Muscle of leg (tissue), 11 donors: ENCODE results near the gene TMEM14B. TPM values are rescaled to one million over a fixed set of nuclear protein-coding genes. Genes with fewer than 3 reads are reported as not detected.
"Not testable (repeated sequence)": the region's sequence is repeated elsewhere in the genome, so short reads cannot be mapped to it uniquely, and the experiment has no call there.

Experiments
- DNase-seq: peaks from one replicate; pipeline ENCODE4 v3.0.0; 2013
- H3K27ac ChIP-seq: one replicate; pipeline ENCODE4 v1.5.1; 2013; ENCODE audit warnings: mild to moderate bottlenecking, low read length, control low read depth
- H3K27me3 ChIP-seq: one replicate; pipeline ENCODE4 v1.6.1; 2013; ENCODE audit warnings: low read length; ENCODE audit not compliant: control insufficient read depth, insufficient read depth
- H3K36me3 ChIP-seq: one replicate; pipeline ENCODE4 v1.6.1; 2013; ENCODE audit warnings: low read length; ENCODE audit not compliant: control insufficient read depth, insufficient read depth
- H3K4me1 ChIP-seq: one replicate; pipeline ENCODE4 v1.6.1; 2013; ENCODE audit warnings: low read length; ENCODE audit not compliant: control insufficient read depth, insufficient read depth
- H3K4me3 ChIP-seq: one replicate; pipeline ENCODE4 v1.5.1; 2013; ENCODE audit warnings: low read length, control low read depth
- H3K9me3 ChIP-seq: replicated peaks from 2 replicates; pipeline ENCODE4 v1.6.1; 2013; ENCODE audit warnings: low read depth, low read length; ENCODE audit not compliant: control insufficient read depth
- WGBS: methylation state at CpG from one replicate; pipeline ENCODE4 v1.1.5; 2013; ENCODE audit warnings: missing lambda C conversion rate; ENCODE audit not compliant: insufficient coverage; 5-methylcytosine and 5-hydroxymethylcytosine counted together
- polyA plus RNA-seq, 8 donors: library from polyadenylated mRNA; unstranded; fragments of 120-200 nt; gene quantifications; one replicate each; pipeline versions ENCODE4 v1.2.1 to v1.2.3, GENCODE V29; 2013; ENCODE audit warnings: inconsistent platforms in 1 of 8, low replicate concordance in 1 of 8; ENCODE audit not compliant: insufficient read length in 8 of 8, insufficient read depth in 1 of 8
- total RNA-seq: library from RNA; stranded (reverse); fragments of 120-200 nt; gene quantifications from one replicate; pipeline ENCODE4 v1.2.4, GENCODE V29; 2013

The TMEM14B gene
- total and polyA plus RNA-seq, 9 donors, result 61.4 to 74.1 (median 69.3) TPM

GRCh38 chr6:10722570-10722819, 25.1 kb upstream of the TMEM14B start:
- peaks cover 30% of the 10 kb centered on the region for H3K36me3 ChIP-seq
- H3K9me3 ChIP-seq, result no peaks in the 10 kb centered on the region
- peaks cover 23% of the 10 kb centered on the region for H3K4me1 ChIP-seq
- peak overlapping the region; percentile 94 for H3K27ac ChIP-seq
- DNase-seq, result no peak
- H3K4me3 ChIP-seq, result peak overlapping the region; percentile 73
- H3K27me3 ChIP-seq, result no peaks in the 10 kb centered on the region
- WGBS, result 2% methylated on average over 6 of the region's 6 CpGs

- peak; percentile 100 for DNase-seq
- Histone ChIP-seq H3K27me3 (no peaks in the 10 kb centered on the region), H3K36me3 (peaks cover 34% of the 10 kb centered on the region), H3K27ac (peak within 1 kb of the TSS; percentile 94), H3K9me3 (no peaks in the 10 kb centered on the region), H3K4me3 (peak within 1 kb of the TSS; percentile 73), H3K4me1 (peaks cover 23% of the 10 kb centered on the region)
- WGBS, result 0% methylated on average over 28 of the region's 55 CpGs
Measured at GRCh38 chr6:10722820-10723566, 24.6 kb upstream of the TMEM14B start, which contains the start of gene TMEM14C. Gene TMEM14C, plus strand, starts transcription at chr6:10723070. Its CDS starts 1,544 bp downstream, at chr6:10724614.

DNA sequence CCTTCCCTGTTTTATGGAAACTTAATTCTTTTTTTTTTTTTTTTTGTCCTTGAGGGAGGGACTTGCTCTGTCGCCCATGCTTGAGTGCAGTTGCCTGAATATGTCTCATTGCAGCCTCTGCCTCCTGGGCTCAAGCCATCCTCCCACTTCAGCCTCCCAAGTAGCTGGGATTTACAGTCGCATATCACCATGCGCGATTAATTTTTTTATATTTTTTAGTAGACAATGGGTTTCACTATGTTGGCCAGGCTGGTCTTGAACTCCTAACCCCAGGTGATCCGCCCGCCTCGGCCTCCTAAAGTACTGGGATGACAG, 24.1 kb upstream of the TMEM14B start:
- DNase-seq, result no peak
- H3K27me3 ChIP-seq, result no peaks in the 10 kb centered on the region
- peak overlapping the region; percentile 73 for H3K4me3 ChIP-seq
- peak overlapping the region; percentile 88 for H3K27ac ChIP-seq
- no peaks in the 10 kb centered on the region for H3K9me3 ChIP-seq
- peaks cover 23% of the 10 kb centered on the region for H3K4me1 ChIP-seq
- WGBS, result 14% methylated on average over 3 of the region's 7 CpGs
- H3K36me3 ChIP-seq, result peaks cover 39% of the 10 kb centered on the region

- Histone ChIP-seq H3K27ac (no peak overlapping the region), H3K27me3 (no peaks in the 10 kb centered on the region), H3K4me1 (peaks cover 23% of the 10 kb centered on the region), H3K4me3 (no peak overlapping the region), H3K9me3 (no peaks in the 10 kb centered on the region), H3K36me3 (peaks cover 50% of the 10 kb centered on the region)
- DNase-seq, result no peak
- 90% methylated on average over 3 of the region's 6 CpGs for WGBS
Measured at GRCh38 chr6:10725044-10725443, 22.6 kb upstream of the TMEM14B start.

GRCh38 chr6:10725716-10726115, 21.9 kb upstream of the TMEM14B start:
- Histone ChIP-seq H3K27me3 (no peaks in the 10 kb centered on the region), H3K27ac (no peak overlapping the region), H3K9me3 (no peaks in the 10 kb centered on the region), H3K4me1 (peaks cover 23% of the 10 kb centered on the region), H3K4me3 (no peak overlapping the region), H3K36me3 (peaks cover 56% of the 10 kb centered on the region)
- 95% methylated on average over 4 of the region's 9 CpGs for WGBS
- no peak for DNase-seq

DNA sequence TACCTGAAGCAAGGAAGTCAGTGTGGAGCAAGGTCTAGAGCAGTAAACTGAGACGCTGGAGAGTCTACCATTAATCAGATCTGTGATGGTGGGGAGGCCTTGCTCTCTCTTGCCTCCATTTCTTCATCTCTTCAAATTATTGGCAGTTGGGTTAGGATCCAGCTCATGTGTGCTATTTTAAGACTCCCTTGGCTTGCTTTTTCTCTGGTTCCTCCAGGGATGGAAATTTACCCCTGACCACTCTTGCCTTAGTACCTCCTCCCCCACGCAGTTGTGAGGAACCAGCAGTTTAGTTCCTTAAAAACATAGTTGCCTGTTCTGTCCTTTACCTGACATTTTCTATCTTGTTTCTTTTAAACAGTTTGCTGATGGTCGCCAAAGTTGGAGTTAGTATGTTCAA, 17.4 kb upstream of the TMEM14B start:
- Histone ChIP-seq H3K4me3 (no peak overlapping the region), H3K36me3 (peaks cover 65% of the 10 kb centered on the region)

DNA sequence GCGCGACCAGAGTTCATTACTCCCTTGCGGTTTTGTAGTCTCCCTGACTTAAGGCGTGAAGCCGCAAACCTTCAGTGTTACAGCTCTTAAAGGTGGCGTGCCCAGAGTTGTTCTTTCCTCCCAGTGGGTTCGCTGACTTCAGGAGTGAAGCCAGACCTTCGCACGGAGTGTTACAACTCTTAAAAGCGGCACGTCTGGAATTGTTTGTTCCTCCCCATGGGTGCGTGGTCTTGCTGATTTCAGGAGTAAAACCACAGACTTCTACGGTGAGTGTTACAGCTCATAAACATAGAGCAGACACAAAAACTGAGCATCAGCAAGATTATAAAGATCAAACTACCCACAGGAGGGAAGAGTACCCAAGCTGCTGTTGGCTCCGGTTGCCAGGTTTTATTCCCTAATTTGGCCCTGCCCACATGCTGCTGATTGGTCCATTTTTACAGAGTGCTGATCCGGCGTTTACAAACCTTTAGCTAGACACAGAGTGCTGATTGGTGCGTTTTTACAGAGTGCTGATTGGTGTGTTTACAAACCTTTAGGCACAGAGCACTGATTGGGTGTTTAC, 14.4 kb upstream of the TMEM14B start:
- Histone ChIP-seq H3K36me3 (peaks cover 39% of the 10 kb centered on the region), H3K9me3 (no peaks in the 10 kb centered on the region), H3K27me3 (no peaks in the 10 kb centered on the region), H3K27ac (no peak overlapping the region), H3K4me3 (no peak overlapping the region), H3K4me1 (no peaks in the 10 kb centered on the region)
- DNase-seq, result no peak
- WGBS, result 53% methylated on average over 12 of the region's 17 CpGs

More for the DNA sequence above, 17.4 kb upstream of the TMEM14B start:
- H3K27ac ChIP-seq, result no peak overlapping the region
- WGBS, result 75% methylated on average over 1 of the region's 3 CpGs
- DNase-seq, result peak; percentile 56
- H3K27me3 ChIP-seq, result no peaks in the 10 kb centered on the region
- H3K9me3 ChIP-seq, result no peaks in the 10 kb centered on the region
- H3K4me1 ChIP-seq, result no peaks in the 10 kb centered on the region

DNA sequence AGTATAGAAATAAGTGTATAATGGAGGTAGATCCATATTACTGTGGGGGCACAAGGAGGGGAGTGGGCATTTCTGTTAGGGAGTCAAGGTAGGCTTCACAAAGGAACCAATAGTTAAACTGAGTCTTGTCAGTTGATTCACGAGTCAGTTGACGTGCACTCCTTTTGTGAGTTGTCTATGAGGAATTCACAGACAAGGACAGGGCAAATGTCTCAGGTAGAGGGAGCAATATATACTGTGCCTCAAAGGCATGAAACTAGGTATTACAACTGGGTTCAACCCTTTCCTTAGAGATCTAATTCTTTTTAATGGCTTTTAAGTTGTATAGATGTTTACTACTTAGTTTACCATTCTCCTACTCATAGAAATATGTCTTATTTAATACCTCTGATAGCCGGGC, 13.7 kb upstream of the TMEM14B start:
- no peaks in the 10 kb centered on the region for H3K9me3 ChIP-seq
- no peaks in the 10 kb centered on the region for H3K27me3 ChIP-seq
- no peaks in the 10 kb centered on the region for H3K4me1 ChIP-seq
- WGBS, result 86% methylated on average over 2 of the region's 3 CpGs
- peaks cover 35% of the 10 kb centered on the region for H3K36me3 ChIP-seq
- no peak overlapping the region for H3K27ac ChIP-seq
- H3K4me3 ChIP-seq, result no peak overlapping the region
- no peak for DNase-seq

DNA sequence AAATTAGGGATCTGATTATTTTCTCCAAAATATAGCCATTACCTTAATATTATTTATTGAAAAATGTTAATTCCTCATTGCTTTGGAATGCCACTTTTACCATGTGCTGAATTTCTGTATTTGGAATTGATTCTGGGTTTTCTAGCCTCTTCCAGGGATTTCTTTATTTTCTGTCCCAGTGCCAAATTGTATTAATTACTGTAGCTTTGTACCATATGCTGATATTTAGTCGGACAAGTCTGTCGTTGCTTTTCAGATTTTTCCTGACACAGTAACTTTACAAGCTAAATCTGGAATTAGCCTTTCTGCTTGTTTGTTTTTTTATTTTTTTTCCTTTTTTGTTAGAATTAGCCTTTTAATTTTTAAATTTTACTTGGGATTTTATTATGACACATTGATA, 10.9 kb upstream of the TMEM14B start:
- Histone ChIP-seq H3K36me3 (peaks cover 12% of the 10 kb centered on the region), H3K27ac (no peak overlapping the region), H3K27me3 (no peaks in the 10 kb centered on the region), H3K4me3 (no peak overlapping the region), H3K4me1 (no peaks in the 10 kb centered on the region), H3K9me3 (no peaks in the 10 kb centered on the region)
- DNase-seq, result no peak
- no CpG with 5 or more reads among the region's 2 CpGs for WGBS

DNA sequence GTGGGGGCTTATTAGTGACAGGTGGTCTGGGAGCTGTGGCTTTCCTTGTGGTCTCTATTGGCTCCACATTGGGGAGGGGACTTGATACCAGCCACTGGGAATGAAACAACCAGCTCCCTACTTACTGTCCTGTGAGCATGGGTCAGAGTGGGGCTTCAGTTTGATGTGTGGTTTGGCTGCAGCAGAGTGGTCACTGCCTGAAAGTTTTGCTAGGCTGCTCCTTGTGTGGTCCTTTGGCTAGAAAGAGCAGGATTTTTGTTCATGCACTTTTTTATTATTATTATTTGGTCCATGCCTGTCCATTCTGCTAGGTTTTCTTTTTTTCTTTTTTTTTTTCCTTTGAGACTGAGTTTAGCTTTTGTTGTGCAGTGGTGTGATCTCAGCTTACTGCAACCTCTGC, 7.5 kb upstream of the TMEM14B start:
- Histone ChIP-seq H3K27me3 (no peaks in the 10 kb centered on the region), H3K27ac (no peak overlapping the region), H3K9me3 (no peaks in the 10 kb centered on the region), H3K36me3 (peaks cover 5% of the 10 kb centered on the region), H3K4me3 (no peak overlapping the region), H3K4me1 (no peaks in the 10 kb centered on the region)
- DNase-seq, result no peak

DNA sequence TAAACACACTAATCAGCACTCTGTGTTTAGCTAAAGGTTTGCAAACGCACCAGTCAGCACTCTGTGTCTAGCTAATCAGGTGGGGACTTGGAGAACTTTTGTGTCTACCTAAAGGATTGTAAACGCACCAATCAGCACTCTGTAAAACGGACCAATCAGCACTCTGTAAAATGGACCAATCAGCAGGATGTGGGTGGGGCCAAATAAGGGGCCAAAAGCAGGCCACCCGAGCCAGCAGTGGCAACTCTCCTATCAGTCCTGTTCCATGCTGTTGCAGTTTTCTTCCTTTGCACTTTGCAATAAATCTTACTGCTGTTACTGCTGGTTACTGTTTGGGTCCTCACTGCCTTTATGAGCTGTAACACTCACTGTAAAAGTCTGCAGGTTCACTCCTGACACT, 6.0 kb upstream of the TMEM14B start:
- no CpG with 5 or more reads among the region's 4 CpGs for WGBS

More for the DNA sequence above, 6.0 kb upstream of the TMEM14B start:
- H3K27ac ChIP-seq, H3K36me3 ChIP-seq, H3K9me3 ChIP-seq, H3K27me3 ChIP-seq, H3K4me3 ChIP-seq, DNase-seq, H3K4me1 ChIP-seq: not testable (repeated sequence)
